Left ventricle myocardium inferior (tissue), 1 donor: ENCODE results near the gene COQ10A. TPM values are rescaled to one million over a fixed set of nuclear protein-coding genes. Genes with fewer than 3 reads are reported as not detected.

Experiments
- DNase-seq: peaks from one replicate; pipeline ENCODE4 v3.0.0-alpha.2; 2020
- H3K27ac ChIP-seq: fragments of 200-600 bp; replicated peaks from 2 replicates; pipeline ENCODE4 v1.8.0; 2021
- H3K27me3 ChIP-seq: fragments of 200-600 bp; 2 replicates; pipeline ENCODE4 v1.8.0; 2021; ENCODE audit warnings: low read depth
- H3K36me3 ChIP-seq: fragments of 200-600 bp; 2 replicates; pipeline ENCODE4 v1.8.0; 2021
- H3K4me1 ChIP-seq: fragments of 200-600 bp; 2 replicates; pipeline ENCODE4 v1.8.0; 2021
- H3K4me3 ChIP-seq: fragments of 200-600 bp; 2 replicates; pipeline ENCODE4 v1.8.0; 2021; ENCODE audit warnings: mild to moderate bottlenecking, moderate library complexity
- H3K9me3 ChIP-seq: fragments of 200-600 bp; replicated peaks from 2 replicates; pipeline ENCODE4 v1.8.0; 2021
- CTCF ChIP-seq: fragments of 200-600 bp; IDR thresholded peaks from 2 replicates; pipeline ENCODE4 v1.8.0; 2021; ENCODE audit warnings: antibody characterized with exemption, mild to moderate bottlenecking, borderline replicate concordance
- intact Hi-C: fragments of 100-400 bp; cut with micrococcal nuclease; formaldehyde crosslinking; loops from one replicate; pipeline ENCODE4 v1.11.0; 2022
- total RNA-seq: library from RNA; stranded (reverse); fragmentation: NEBNext Ultra II Directional; extraction: Animal tissue kit (Norgen Biotek cat#: 25700); gene quantifications from one replicate; pipeline ENCODE4 v1.2.1, GENCODE V29; 2021
- donor health status: DM: no; HTN: yes; CAD: no; lungs with severe emphysema.

COQ10A gene
- total RNA-seq, 1 donor from 2014 or later: 203 TPM

DNA sequence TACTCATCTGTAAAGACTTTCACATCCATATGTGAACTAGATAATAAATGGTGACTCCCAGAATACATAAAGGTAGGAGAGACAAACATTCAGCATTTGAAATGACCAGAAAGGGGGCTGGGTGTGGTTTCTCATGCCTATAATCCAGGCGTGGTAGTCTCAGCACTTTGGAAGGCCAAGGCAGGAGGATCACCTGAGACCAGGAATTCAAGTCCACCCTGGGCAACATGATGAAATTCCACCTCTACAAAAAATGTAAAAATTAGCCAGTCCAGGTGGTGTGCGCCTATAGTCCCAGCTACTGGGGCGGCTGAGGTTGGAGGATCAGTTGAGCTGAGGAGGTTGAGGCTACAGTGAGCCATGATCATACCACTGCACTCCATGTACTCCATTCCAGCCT is 37.5 kb downstream of the COQ10A start:
- peaks cover 31% of the 10 kb centered on the region for H3K36me3 ChIP-seq
- H3K9me3 ChIP-seq: no peaks in the 10 kb centered on the region
- no peak for TF ChIP-seq CTCF
- no peak overlapping the region for H3K4me3 ChIP-seq
- H3K27ac ChIP-seq: no peak overlapping the region
- intact Hi-C loops: no loop called here
- DNase-seq: no peak
- peaks cover 36% of the 10 kb centered on the region for H3K4me1 ChIP-seq
- H3K27me3 ChIP-seq: no peaks in the 10 kb centered on the region

DNA sequence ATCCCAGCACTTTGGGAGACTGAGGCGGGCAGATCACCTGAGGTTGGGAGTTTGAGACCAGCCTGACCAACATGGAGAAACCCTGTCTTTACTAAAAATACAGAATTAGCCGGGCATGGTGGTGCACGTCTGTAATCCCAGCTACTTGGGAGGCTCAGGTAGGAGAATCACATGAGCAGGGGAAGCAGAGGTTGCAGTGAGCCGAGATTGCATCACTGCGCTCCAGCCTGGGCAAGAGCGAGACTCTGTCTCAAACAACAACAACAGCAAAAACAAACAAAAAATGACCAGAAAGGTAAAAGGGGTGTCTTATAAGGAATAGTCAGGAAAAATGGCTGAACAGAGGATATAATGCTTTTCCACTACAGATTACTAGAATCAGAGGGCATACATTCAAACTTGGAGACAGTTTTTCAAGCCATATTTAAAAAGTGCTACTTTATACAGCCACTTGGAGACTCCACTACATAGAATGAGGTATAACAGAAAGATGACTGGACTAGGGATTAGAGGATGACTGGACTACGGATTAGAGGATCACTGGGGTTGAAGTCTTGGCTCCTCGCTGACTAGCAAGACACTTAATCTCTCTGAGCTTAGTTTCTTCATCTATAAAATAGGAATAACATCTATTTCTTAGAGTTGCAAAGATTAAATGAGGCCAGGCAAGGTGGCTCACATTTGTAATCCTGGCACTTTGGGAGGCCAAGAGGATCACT is 38.3 kb downstream of the COQ10A start:
- Histone ChIP-seq H3K27me3 (no peaks in the 10 kb centered on the region), H3K4me3 (no peak overlapping the region), H3K9me3 (no peaks in the 10 kb centered on the region), H3K36me3 (peaks cover 38% of the 10 kb centered on the region), H3K4me1 (peaks cover 29% of the 10 kb centered on the region), H3K27ac (no peak overlapping the region)
- intact Hi-C loops: no loop called here
- DNase-seq: no peak
- TF ChIP-seq CTCF: no peak

DNA sequence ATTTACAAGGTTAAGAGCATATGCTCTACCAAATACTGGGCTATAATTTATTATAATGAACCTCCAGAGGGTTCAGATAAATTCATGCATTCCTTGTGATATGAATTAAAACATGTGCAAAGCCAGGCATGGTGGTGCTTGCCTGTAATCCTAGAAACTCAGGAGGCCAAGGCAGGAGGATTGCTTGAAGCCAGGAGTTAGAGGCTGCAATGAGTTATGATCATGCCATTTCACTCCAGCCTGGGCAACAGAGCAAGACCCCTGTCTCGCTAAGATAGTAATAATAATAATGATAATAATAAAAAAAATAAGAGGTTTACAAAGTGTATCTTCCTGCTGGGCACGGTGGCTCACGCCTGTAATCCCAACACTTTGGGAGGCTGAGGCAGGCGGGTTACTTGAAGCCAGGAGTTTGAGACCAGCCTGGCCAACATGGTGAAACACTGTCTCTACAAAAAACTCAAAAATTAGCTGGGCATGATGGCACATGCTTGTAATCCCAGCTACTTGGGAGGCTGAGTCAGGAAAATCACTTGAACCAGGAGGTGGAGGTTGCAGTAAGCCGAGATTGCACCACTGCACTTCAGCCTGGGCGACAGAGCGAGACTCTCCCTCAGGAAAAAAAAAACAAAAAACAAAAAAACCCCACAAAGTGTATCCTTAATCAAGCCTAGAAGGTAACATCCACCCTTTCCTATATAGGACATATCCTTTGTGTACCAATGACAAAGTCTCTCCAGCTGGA is 40.7 kb downstream of the COQ10A start:
- H3K4me1 ChIP-seq: peaks cover 8% of the 10 kb centered on the region
- intact Hi-C loops: no loop called here
- H3K4me3 ChIP-seq: no peak overlapping the region
- no peaks in the 10 kb centered on the region for H3K9me3 ChIP-seq
- no peaks in the 10 kb centered on the region for H3K27me3 ChIP-seq
- TF ChIP-seq CTCF: no peak
- no peak overlapping the region for H3K27ac ChIP-seq
- DNase-seq: no peak
- peaks cover 55% of the 10 kb centered on the region for H3K36me3 ChIP-seq

DNA sequence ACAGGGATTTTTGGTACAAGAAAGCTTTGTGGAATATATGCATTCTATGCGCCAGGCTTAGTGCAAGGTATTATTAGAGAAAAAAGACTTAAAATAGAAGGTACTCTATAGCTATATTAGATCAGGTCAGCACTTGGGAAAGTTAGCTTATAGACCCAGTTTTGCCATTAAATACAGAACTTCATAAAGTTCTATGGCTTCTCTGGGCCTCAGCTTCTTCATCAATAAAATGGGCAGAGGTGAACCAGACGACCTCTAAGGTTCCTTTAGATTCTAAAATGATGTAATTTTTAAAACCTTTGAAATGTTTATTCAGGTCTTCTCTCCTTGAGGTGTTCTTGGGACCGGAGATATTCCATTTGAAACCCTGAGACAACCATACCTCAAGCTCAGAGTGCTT is 42.0 kb downstream of the COQ10A start:
- intact Hi-C loops: no loop called here
- Histone ChIP-seq H3K4me3 (no peak overlapping the region), H3K27me3 (no peaks in the 10 kb centered on the region), H3K36me3 (peaks cover 63% of the 10 kb centered on the region), H3K4me1 (no peaks in the 10 kb centered on the region), H3K9me3 (no peaks in the 10 kb centered on the region), H3K27ac (no peak overlapping the region)
- no peak for DNase-seq
- no peak for TF ChIP-seq CTCF

GRCh38 chr12:56311003-56311402 is 44.3 kb downstream of the COQ10A start:
- TF ChIP-seq CTCF: no peak
- Histone ChIP-seq H3K4me1 (peaks cover 16% of the 10 kb centered on the region), H3K27me3 (no peaks in the 10 kb centered on the region), H3K9me3 (no peaks in the 10 kb centered on the region), H3K36me3 (peaks cover 65% of the 10 kb centered on the region), H3K4me3 (no peak overlapping the region), H3K27ac (no peak overlapping the region)
- no peak for DNase-seq
- intact Hi-C loops: no loop called here
